PFSK-1 (cell line): Measurements from ENCODE around the gene ERCC6.

Experiments
- FOXP2 ChIP-seq: optimal IDR thresholded peaks from 2 replicates; pipeline ENCODE3; 2011; ENCODE audit warnings: borderline replicate concordance, control low read depth, inconsistent platforms; ENCODE audit not compliant: insufficient read depth; ENCODE audit errors: extremely low read length, extremely low read depth
- POLR2AphosphoS5 ChIP-seq: IDR thresholded peaks from 2 replicates; pipeline ENCODE4 v1.6.1; 2012; ENCODE audit warnings: low read depth, mild to moderate bottlenecking, control low read depth, low read length, moderate library complexity
- SIN3A ChIP-seq: IDR thresholded peaks from 2 replicates; pipeline ENCODE4 v1.6.1; 2012; ENCODE audit warnings: mild to moderate bottlenecking, low read length, moderate library complexity, borderline replicate concordance; ENCODE audit not compliant: insufficient read depth
- TAF1 ChIP-seq: IDR thresholded peaks from 2 replicates; pipeline ENCODE4 v1.6.1; 2012; ENCODE audit warnings: low read length, control low read depth, borderline replicate concordance; ENCODE audit not compliant: insufficient read depth
- TF ChIP-seq, protein P1 (sequence below), 2 experiments: IDR thresholded peaks; 2 replicates each; pipeline versions ENCODE4 v1.6.1 to v1.8.0; 2011 to 2012; ENCODE audit warnings: low read depth in 2 of 2, low read length in 2 of 2, control low read depth in 1 of 2, inconsistent platforms in 1 of 2, mild to moderate bottlenecking in 1 of 2, moderate library complexity in 1 of 2; ENCODE audit not compliant: insufficient read depth in 1 of 2

The ERCC6 gene

DNA sequence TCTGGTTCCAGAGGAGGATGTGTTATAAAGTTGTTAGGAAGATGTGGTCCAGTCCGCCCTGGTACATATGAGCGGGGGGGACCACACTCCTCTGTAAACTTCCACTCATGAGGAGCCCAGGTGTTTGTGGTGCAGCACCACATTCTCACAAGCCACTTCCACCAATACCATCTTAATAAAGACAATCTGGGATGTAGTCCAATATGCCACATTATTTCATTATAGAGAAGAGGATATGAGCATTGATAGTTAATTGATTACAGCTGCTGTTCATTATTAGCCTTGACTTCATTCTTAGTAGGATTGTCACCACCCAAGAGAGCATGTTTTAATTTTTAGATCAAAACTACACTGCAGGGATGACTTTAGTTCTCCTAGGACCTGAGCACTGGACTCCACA lies 40.5 kb downstream of the ERCC6 start:
- TF ChIP-seq, protein P1, sequence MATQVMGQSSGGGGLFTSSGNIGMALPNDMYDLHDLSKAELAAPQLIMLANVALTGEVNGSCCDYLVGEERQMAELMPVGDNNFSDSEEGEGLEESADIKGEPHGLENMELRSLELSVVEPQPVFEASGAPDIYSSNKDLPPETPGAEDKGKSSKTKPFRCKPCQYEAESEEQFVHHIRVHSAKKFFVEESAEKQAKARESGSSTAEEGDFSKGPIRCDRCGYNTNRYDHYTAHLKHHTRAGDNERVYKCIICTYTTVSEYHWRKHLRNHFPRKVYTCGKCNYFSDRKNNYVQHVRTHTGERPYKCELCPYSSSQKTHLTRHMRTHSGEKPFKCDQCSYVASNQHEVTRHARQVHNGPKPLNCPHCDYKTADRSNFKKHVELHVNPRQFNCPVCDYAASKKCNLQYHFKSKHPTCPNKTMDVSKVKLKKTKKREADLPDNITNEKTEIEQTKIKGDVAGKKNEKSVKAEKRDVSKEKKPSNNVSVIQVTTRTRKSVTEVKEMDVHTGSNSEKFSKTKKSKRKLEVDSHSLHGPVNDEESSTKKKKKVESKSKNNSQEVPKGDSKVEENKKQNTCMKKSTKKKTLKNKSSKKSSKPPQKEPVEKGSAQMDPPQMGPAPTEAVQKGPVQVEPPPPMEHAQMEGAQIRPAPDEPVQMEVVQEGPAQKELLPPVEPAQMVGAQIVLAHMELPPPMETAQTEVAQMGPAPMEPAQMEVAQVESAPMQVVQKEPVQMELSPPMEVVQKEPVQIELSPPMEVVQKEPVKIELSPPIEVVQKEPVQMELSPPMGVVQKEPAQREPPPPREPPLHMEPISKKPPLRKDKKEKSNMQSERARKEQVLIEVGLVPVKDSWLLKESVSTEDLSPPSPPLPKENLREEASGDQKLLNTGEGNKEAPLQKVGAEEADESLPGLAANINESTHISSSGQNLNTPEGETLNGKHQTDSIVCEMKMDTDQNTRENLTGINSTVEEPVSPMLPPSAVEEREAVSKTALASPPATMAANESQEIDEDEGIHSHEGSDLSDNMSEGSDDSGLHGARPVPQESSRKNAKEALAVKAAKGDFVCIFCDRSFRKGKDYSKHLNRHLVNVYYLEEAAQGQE (IDR thresholded peaks at IDR 0.05; ENCODE audit: insufficient read depth in 1 of 2, low read depth in 2 of 2, low read length in 2 of 2), result no peak
- no peak for TF ChIP-seq FOXP2
- no peak for TF ChIP-seq TAF1
- TF ChIP-seq POLR2AphosphoS5, result no peak
- no peak for TF ChIP-seq SIN3A

DNA sequence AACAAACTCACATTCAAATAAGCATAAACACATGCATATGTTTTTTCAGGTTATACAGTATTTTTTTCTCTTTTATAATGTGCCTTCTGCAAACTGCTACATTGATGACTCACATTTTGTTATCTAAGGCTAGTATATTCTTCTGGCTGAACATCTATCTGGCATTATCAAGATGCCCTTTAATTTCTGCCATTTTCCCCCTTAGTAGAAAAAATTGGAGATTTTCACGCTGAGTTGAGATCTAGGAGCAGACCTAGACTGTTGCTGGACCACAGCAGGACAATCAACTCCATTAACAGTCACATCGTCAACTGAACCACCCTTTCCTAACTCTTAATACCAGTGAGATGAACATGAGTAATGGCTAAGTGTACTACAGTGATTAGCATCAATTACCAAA lies 41.6 kb downstream of the ERCC6 start:
- TF ChIP-seq POLR2AphosphoS5, result no peak
- TF ChIP-seq FOXP2, result no peak
- TF ChIP-seq TAF1, result no peak
- no peak for TF ChIP-seq SIN3A
- TF ChIP-seq, protein P1 (IDR thresholded peaks at IDR 0.05; ENCODE audit: insufficient read depth in 1 of 2, low read depth in 2 of 2, low read length in 2 of 2), result no peak

DNA sequence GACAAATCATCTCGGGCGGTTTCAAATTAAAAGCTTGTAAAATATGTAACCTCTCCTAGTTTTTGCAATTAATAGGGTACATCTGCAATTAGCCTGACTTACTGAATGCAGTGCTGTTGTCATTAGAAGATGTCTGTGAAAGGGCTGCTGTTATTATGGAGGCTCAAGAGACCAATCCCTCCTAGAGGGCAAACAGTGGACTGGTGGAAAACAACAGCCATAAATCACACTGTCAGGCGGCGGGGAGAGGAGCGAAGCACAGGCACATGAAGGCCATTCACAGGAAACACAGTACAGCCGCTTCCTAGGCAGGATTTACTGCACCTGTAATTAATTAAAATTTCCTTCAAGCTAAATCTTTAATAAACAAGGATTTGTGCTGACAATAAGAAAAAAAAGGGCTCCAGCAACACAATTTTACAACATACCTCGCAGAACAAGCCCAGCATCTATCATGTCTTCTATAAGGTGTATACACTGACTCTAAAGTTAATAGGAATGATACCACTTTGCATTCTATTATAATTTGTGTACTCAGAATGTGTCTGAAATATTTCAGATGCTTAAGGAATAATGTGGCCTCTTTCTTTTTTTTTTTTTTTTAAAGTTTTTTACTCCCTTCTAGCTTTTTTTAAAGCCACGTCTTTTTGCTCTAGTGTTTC lies 50.7 kb downstream of the ERCC6 start:
- TF ChIP-seq FOXP2 (peak; percentile 86), POLR2AphosphoS5 (no peak)

DNA sequence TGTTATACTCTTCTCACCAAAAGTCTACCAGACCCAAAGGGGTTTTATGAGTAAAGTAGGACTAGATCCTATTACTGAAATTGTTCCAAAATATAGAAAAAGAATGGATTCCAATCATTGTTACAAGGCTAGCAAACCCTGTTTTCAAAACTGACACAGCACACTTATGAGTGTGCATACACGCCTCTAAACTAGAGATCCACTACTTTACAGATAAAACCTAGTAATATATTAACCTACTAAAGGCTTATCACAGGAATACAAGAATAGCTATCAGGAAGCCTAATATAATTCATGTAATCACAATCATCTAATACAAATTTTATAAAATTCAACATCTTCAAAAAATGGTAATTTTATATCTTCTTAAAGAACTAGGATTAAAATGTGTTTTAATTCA lies 52.2 kb downstream of the ERCC6 start:
- no peak for TF ChIP-seq POLR2AphosphoS5
- TF ChIP-seq, protein P1 (IDR thresholded peaks at IDR 0.05; ENCODE audit: insufficient read depth in 1 of 2, low read depth in 2 of 2, low read length in 2 of 2), result no peak
- TF ChIP-seq SIN3A, result no peak
- TF ChIP-seq TAF1, result no peak
- TF ChIP-seq FOXP2, result no peak

DNA sequence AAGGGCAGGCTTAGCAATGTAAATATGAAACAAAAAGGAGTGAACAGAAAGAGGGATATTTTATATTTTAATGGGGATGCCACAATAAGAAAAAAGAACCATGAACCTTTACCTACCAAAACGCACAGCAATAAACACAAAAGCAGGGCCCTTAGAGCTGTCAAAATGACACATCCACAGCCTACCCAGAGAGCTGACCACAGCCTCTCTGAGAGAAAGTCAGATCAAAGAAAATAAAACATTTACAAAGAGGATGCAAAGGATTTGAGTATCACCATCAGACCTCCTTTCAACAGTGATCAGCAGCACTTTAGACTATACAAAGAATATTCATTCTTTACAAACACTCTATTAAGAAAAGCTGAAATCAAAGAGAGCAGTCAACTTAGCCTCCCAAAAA lies 52.9 kb downstream of the ERCC6 start:
- TF ChIP-seq POLR2AphosphoS5, result no peak
- no peak for TF ChIP-seq TAF1
- TF ChIP-seq SIN3A, result no peak
- TF ChIP-seq, protein P1 (IDR thresholded peaks at IDR 0.05; ENCODE audit: insufficient read depth in 1 of 2, low read depth in 2 of 2, low read length in 2 of 2), result no peak
- no peak for TF ChIP-seq FOXP2
